Activated naive CD4-positive, alpha-beta T cell treated with anti-CD3 and anti-CD28 coated beads, Interleukin-2, amount 50 U/mL, for 72 hours (primary cell): ENCODE measurements around the gene UFL1. TPM values are rescaled to one million over a fixed set of nuclear protein-coding genes. Genes with fewer than 3 reads are reported as not detected.
"Not testable (repeated sequence)": the region's sequence is repeated elsewhere in the genome, so short reads cannot be mapped to it uniquely, and the experiment has no call there.

Experiments used
- ATAC-seq, 2 donors: fragments of 150-1000 bp; cut with Tn5 transposase; 2 replicates each; pipeline ENCODE4 v1.10.0; 2021; ENCODE audit warnings: mild to moderate bottlenecking in 2 of 2, moderate library complexity in 2 of 2
- DNase-seq, 2 donors: peaks; one replicate each; pipeline ENCODE4 v3.0.0; 2021 to 2022; ENCODE audit warnings: low spot score in 2 of 2
- H3K27ac Mint-ChIP-seq, 2 donors: one replicate each; pipeline ENCODE4 v1.8.0; 2022; ENCODE audit warnings: mild to moderate bottlenecking in 2 of 2, mixed read lengths in 2 of 2
- H3K36me3 Mint-ChIP-seq, 2 donors: one replicate each; pipeline ENCODE4 v1.8.0; 2022; ENCODE audit warnings: mixed read lengths in 2 of 2
- H3K9me3 Mint-ChIP-seq, 2 donors: one replicate each; pipeline ENCODE4 v1.8.0; 2022; ENCODE audit warnings: mixed read lengths in 2 of 2
- total RNA-seq, 2 donors: library from RNA; stranded (reverse); gene quantifications; one replicate each; pipeline ENCODE4 v1.2.3, GENCODE V29; 2022

UFL1 gene
- total RNA-seq, 2 donors from 2014 or later, result 23.0 to 32.7 TPM

DNA sequence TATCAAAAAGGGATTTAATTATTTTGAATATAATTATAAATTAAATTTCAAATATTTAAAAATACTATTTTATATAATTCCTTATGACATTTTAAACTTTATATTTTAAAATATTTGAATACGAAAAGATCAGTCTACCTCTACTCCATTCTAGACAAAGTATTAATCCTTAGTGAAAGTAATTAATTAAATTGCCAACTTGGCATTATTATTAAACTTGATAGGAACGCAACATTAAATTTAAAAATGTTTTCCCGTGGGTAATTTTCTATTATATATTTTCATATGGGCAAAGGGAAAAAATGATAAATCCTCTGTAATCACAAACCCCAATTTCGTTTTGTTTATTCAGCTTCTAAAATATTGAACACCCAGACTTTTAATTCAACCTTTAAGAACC is 33.0 kb downstream of the UFL1 start:
- ATAC-seq, result no peak
- peaks cover 4% of the 10 kb centered on the region in 2 donors for H3K9me3 Mint-ChIP-seq
- H3K27ac Mint-ChIP-seq, result no peak overlapping the region
- no peak for DNase-seq
- H3K36me3 Mint-ChIP-seq, result peaks cover 18 to 36% of the 10 kb centered on the region in 2 donors

GRCh38 chr6:96559740-96560139 is 38.1 kb downstream of the UFL1 start:
- not testable (repeated sequence) for ATAC-seq, H3K27ac Mint-ChIP-seq, DNase-seq, H3K9me3 Mint-ChIP-seq
- H3K36me3 Mint-ChIP-seq, result peaks cover 13 to 14% of the 10 kb centered on the region in 2 donors

- DNase-seq, result no peak
- no peak for ATAC-seq
- no peaks in the 10 kb centered on the region for H3K36me3 Mint-ChIP-seq
- H3K9me3 Mint-ChIP-seq, result peaks cover 4% of the 10 kb centered on the region in 2 donors
- no peak within 1 kb of the TSS for H3K27ac Mint-ChIP-seq
Measured at GRCh38 chr6:96562886-96563285, 41.3 kb downstream of the UFL1 start, which contains the start of gene FHL5. FHL5 (plus strand) TSS chr6:96563128; CDS start chr6:96603614, 40,486 bp downstream.

- ATAC-seq, result peak in 1 of 2 donors; percentile 76
- no peaks in the 10 kb centered on the region for H3K36me3 Mint-ChIP-seq
Measured at GRCh38 chr6:96563853-96564252, 42.2 kb downstream of the UFL1 start.

DNA sequence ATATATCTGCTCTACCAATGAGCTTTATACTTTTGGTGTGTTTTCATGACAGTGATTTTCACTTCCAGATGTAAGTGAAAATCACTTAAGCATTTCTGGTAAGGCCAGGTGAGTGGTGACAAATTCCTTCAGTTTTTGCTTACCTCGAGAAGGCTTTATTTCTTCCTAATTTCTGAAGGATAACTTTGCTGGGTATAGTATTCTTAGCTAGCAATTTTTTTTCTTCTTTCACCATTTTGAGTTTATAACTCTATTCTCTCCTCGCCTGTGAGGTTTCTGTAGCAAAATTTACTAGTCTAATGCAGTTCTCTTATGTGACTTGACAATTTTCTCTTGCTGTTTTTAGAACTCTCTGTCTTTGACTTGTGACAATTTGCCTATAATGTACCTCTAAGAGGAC is 48.4 kb downstream of the UFL1 start:
- peaks cover 15 to 28% of the 10 kb centered on the region in 2 donors for H3K9me3 Mint-ChIP-seq
- ATAC-seq, result no peak
- no peak for DNase-seq
- peaks cover 14 to 17% of the 10 kb centered on the region in 2 donors for H3K36me3 Mint-ChIP-seq
- H3K27ac Mint-ChIP-seq, result no peak overlapping the region

More at GRCh38 chr6:96563853-96564252, 42.2 kb downstream of the UFL1 start:
- H3K9me3 Mint-ChIP-seq, result peaks cover 0 to 4% of the 10 kb centered on the region in 2 donors
- DNase-seq, result no peak
- H3K27ac Mint-ChIP-seq, result no peak overlapping the region

DNA sequence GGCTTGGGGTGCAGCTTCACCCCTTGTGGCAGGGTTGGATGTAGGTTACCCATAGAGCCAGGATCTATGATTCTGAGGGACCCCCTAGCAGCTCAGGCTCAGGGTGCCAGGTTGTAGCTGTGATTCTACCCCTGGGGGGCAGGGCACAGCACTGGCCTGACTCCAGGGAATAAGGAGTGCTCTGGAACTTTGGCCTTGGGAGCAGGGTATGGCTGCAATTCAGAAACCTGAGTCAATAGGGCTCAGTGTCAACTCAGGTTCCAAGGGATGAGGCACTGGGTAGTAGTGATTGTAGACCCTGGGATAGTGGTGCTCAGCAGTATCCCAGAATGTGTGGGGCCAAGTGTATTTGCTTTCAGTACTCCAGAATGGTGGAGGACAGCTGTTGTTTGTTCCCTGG is 49.9 kb downstream of the UFL1 start:
- H3K27ac Mint-ChIP-seq, result no peak overlapping the region
- ATAC-seq, result no peak
- H3K9me3 Mint-ChIP-seq, result peaks cover 15 to 28% of the 10 kb centered on the region in 2 donors
- no peak for DNase-seq
- H3K36me3 Mint-ChIP-seq, result peaks cover 14 to 17% of the 10 kb centered on the region in 2 donors

GRCh38 chr6:96575359-96575758 is 53.8 kb downstream of the UFL1 start:
- Mint-ChIP-seq H3K27ac (no peak overlapping the region), H3K9me3 (peaks cover 4 to 15% of the 10 kb centered on the region in 2 donors), H3K36me3 (peaks cover 10 to 13% of the 10 kb centered on the region in 2 donors)
- ATAC-seq (no peak), DNase-seq (no peak)

GRCh38 chr6:96576221-96576620 is 54.6 kb downstream of the UFL1 start:
- ATAC-seq (no peak), DNase-seq (no peak)
- Mint-ChIP-seq H3K27ac (no peak overlapping the region), H3K36me3 (peaks cover 2 to 5% of the 10 kb centered on the region in 2 donors), H3K9me3 (peaks cover 0 to 7% of the 10 kb centered on the region in 2 donors)

GRCh38 chr6:96582021-96582420 is 60.4 kb downstream of the UFL1 start:
- no peak for DNase-seq
- H3K27ac Mint-ChIP-seq, result no peak overlapping the region
- no peak for ATAC-seq
- H3K9me3 Mint-ChIP-seq, result no peaks in the 10 kb centered on the region
- H3K36me3 Mint-ChIP-seq, result no peaks in the 10 kb centered on the region

GRCh38 chr6:96582436-96582835 is 60.8 kb downstream of the UFL1 start:
- no peaks in the 10 kb centered on the region for H3K9me3 Mint-ChIP-seq
- H3K27ac Mint-ChIP-seq, result no peak overlapping the region
- DNase-seq (no peak), ATAC-seq (no peak)
- H3K36me3 Mint-ChIP-seq, result no peaks in the 10 kb centered on the region

- Mint-ChIP-seq H3K27ac (no peak overlapping the region), H3K9me3 (no peaks in the 10 kb centered on the region), H3K36me3 (no peaks in the 10 kb centered on the region)
- ATAC-seq, result no peak
- DNase-seq, result no peak
Measured at GRCh38 chr6:96604420-96604819, 82.8 kb downstream of the UFL1 start.

Other genes starting within 250 kb of the UFL1 start
- not detected for gene FHL5, start 41.3 kb downstream of the UFL1 start, total RNA-seq